HG02884 (cell line): Measurements from ENCODE around the gene RCN2.

Experiments used
- ATAC-seq: cut with Tn5 transposase; IDR thresholded peaks from one replicate; pipeline ENCODE4 v1.9.1; 2021; ENCODE audit warnings: mild to moderate bottlenecking, moderate library complexity; ENCODE audit not compliant: unreplicated experiment

RCN2 gene

GRCh38 chr15:76993114-76993725 is 61.7 kb downstream of the RCN2 start:
- ATAC-seq, result no peak

- ATAC-seq, result no peak
Observed at GRCh38 chr15:76994001-76994400, 62.5 kb downstream of the RCN2 start.

GRCh38 chr15:76994496-76994895 is 62.9 kb downstream of the RCN2 start:
- no peak for ATAC-seq

GRCh38 chr15:76994971-76995945 is 63.7 kb downstream of the RCN2 start, which contains the start of gene PSTPIP1:
Gene PSTPIP1 (plus strand): TSS chr15:76995126. CDS start chr15:76995574, 448 bp downstream.
- no peak for ATAC-seq

- ATAC-seq, result no peak
Observed at GRCh38 chr15:76996076-76996525, 64.6 kb downstream of the RCN2 start.

GRCh38 chr15:76996526-76997401 is 65.2 kb downstream of the RCN2 start:
- no peak for ATAC-seq

GRCh38 chr15:76998663-76999285 is 67.2 kb downstream of the RCN2 start:
- no peak for ATAC-seq

GRCh38 chr15:76999996-77000395 is 68.4 kb downstream of the RCN2 start:
- no peak for ATAC-seq

GRCh38 chr15:77001351-77001750 is 69.8 kb downstream of the RCN2 start:
- no peak for ATAC-seq

- ATAC-seq, result no peak
Observed at GRCh38 chr15:77001966-77002365, 70.4 kb downstream of the RCN2 start.

GRCh38 chr15:77002436-77002835 is 70.9 kb downstream of the RCN2 start:
- no peak for ATAC-seq

GRCh38 chr15:77002954-77003912 is 71.7 kb downstream of the RCN2 start:
- peak; percentile 60 for ATAC-seq
